GM19193 (cell line): Measurements from ENCODE around the gene HIF3A.

Experiments
- POLR2A ChIP-seq: IDR thresholded peaks from 4 replicates; pipeline ENCODE4 v1.6.1; 2011; ENCODE audit not compliant: insufficient read depth, insufficient read length; ENCODE audit errors: extremely low read depth

Gene HIF3A

DNA sequence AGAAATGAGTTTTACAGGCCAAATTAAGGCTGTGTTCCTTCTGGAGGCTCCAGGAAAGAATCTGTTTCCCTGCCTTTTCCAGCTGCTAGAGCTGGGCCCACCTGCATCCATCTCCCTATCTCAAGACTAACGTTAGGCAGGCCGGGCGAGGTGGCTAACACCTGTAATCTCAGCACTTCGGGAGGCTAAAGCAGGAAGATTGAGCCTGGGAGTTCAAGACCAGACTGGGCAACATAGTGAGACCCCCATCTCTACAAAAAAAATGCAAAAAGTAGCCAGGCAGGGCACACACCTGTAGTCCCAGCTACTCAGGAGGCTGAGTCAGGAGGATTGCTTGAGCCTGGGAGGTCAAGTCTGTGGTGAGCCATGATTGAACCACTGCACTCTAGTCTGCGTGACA, 14.6 kb downstream of the HIF3A start:
- no peak for TF ChIP-seq POLR2A

DNA sequence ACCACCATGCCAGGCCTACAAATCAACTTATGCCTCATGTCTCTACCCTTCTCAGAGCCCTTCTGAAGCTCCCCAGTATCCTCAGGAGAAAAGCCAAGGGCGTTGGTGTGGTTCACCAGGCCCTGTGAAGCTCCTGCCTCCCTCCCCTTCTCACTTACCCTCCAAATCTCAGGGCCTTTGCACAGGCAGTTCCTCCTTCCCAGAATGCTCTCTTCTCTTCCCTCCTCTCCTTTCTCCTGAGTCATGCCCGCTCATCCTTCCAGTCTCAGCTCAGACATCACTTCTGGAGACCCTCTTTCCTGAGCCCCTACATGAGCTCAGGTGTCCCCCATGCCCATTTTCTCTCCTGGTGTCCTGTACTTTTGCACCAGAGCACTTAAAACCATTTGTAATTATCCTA, 20.5 kb downstream of the HIF3A start:
- no peak for TF ChIP-seq POLR2A

DNA sequence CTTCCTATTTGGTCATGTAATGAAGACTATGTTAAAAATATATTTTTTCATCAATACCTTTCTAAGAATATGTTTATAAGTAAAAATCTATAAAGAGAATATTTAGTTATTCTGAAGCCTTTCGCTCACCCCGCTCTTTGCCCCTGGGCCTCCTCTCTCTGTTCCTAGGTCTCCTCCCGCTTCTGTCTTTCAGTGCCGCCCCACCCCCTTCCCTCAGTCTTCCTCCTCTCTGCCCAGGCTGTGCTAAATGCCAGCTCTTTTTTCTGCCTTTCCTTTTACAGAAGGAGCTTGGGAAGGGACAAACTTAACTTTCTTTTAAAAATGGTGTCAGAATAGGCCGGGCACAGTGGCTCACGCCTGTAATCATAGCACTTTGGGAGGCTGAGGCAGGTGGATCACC, 22.8 kb downstream of the HIF3A start:
- TF ChIP-seq POLR2A: no peak

DNA sequence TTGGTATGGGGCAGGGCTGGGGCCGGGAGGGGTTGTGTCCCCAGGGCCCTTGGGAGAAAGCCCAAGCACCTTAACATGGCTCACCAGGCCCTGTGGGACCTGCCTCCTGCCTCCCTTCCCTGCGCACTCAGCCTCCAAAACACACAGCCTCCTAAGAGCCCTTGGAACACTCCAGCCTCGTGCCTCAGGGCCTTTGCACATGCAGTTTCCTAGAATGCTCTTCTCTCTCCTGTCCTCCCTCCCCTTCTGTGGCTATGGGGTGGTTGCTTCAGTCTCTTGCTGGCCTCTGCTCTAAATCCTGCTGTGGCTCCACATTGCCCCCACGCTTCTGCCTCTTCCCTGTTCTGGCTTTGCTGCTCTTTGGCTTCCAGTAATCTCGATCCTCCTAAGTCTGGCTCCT, 23.7 kb downstream of the HIF3A start:
- TF ChIP-seq POLR2A: no peak

DNA sequence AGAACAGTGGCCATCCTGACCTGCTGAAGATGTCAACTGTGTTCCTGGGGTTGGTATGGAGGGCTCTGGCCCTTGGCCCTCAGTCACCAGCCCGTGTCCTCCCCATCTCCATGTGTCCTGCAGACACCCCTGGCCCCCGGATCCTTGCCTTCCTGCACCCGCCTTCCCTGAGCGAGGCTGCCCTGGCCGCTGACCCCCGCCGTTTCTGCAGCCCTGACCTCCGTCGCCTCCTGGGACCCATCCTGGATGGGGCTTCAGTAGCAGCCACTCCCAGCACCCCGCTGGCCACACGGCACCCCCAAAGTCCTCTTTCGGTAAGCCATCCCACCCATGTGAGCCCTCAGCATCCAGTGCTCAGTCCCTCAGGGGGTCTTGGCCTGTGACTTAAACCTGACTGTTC, 24.8 kb downstream of the HIF3A start:
- TF ChIP-seq POLR2A: no peak

DNA sequence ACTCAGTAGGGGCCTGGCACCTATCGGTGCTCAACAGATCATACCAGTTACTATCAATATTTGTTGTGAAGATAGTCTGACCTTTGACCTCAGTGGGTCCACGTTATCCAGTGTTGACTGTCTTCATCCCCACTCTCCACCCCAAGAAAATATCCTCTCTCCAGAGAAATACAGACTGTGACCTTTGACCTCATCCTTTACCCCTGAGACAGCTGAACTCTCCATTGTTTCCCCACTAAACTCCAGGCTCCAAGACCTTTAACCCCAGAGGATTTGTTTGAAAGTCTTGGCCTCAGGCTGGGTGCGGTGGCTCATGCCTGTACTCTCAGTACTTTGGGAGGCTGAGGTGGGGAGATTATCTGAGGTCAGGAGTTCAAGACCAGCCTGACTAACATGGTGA, 27.4 kb downstream of the HIF3A start:
- no peak for TF ChIP-seq POLR2A

DNA sequence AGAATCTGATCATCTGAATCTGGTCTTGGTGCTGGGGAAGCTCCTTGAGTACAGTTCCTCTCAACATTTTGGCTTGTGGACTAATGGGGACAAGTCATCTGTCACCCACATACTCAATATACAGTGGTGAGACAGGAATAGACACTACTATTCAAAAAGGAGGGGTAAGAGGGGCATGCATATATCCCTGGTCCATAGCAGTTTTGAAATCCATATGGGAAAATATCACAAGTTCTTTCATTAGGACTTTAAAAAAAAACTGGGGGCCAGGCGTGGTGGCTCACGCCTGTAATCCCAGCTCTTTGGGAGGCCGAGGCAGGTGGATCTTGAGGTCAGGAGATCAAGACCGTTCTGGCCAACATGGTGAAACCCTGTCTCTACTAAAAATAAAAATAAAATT, 29.8 kb downstream of the HIF3A start:
- TF ChIP-seq POLR2A: no peak

DNA sequence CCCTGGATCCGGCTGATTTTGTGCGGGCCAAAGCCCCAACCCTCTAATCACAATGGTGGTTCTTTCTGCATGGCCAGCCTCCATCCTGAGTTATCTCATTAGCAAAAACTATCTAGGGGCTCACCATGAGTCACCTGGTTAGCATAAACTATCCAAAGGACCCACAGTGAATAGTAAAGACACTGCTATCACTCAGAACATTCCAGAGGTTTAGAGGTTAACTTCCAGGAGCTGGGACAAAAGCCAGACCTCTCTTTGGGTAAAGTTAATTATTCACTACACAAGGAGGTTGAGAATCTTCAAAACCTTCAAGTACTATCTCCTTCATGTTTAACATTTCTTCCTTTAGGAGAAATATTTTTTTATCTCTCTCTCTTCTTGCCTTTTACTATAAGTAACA, 31.2 kb downstream of the HIF3A start:
- no peak for TF ChIP-seq POLR2A

DNA sequence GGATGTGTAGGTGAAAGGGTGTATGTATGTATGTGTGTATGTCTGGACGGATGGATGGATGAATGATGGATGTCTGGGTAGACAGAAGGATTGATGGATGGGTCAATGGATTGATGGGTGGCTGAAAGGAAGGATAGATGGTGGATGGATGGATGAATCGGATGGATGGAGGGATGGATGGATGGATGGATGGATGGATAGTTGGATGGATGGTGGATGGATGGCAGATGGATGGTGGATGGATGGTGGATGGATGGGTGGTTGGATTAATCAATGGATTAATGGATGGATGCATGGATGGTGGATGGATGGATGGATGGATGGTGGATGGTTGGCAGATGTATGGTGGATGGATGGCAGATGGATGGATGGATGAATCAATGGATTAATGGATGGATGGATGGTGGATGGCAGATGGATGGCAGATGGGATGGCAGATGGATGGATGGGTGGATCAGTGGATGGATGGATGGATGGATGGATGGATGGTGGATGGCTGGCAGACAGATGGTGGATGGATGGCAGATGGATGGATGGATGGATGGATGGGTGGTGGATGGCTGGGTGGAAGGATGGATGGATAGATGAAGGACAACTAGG, 33.6 kb downstream of the HIF3A start:
- TF ChIP-seq POLR2A: no peak

DNA sequence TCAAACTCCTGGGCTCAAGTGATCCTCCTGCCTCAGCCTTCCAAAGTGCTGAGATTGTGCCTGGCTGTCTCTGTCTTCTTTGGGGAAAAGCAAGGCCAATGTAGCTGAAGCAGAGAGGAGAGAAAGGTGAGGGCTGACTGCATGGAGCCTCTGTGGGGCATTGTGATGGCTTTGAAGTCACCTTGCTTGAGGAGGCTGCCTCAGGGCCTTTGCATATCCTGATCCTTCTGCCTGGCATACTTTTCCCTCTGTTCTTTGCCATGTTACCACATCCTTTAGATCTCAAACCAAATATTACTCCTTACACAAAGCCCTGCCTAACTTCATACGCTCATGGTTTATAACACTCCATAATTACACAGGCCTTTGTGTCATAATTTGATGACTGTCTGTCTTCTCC, 40.6 kb downstream of the HIF3A start:
- no peak for TF ChIP-seq POLR2A

DNA sequence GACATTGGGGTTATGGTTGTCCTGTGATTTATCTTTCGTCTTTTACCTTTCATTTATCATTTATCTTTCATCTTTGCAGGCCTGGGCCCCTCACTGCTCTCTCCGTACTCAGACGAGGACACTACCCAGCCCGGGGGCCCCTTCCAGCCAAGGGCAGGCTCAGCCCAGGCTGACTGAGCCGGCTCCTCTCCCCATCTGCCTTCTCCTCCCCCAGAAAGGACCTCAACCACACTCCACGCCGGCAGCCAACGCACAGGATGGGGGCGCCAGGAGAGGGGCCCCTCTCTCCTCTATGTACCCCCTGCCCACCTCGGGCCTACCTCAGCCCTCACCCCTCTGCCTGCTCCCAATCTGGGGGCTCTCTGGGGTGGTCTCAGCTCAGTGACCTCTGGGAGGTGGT, 42.6 kb downstream of the HIF3A start:
- no peak for TF ChIP-seq POLR2A

DNA sequence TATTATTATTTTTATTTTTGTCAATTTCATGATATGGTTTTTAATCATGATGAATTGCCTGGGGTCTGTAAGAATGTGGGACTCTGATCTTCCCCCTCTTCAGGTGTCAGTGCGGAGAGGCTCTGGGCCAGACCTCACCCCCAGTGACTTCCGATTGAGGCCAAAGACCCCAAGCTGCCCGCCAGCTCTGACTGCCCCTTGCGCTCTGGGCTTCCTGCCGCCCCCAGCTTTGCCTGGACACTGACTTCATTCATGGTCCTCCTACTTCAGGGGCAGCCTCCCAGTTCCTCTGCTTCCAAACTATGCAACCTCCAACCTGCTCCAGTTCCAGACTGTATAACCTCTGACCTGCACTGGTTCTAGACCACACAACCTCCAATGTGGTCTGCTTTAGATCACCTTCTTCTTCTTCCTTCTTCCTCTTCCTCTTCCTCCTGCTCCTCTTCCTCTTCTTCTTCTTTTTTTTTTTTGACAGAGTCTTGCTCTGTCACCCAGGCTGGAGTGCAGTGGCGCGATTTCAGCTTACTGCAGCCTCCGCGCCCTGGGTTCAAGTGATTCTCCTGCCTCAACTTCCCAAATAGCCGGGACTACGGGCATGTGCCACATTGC, 43.3 kb downstream of the HIF3A start:
- TF ChIP-seq POLR2A: no peak

DNA sequence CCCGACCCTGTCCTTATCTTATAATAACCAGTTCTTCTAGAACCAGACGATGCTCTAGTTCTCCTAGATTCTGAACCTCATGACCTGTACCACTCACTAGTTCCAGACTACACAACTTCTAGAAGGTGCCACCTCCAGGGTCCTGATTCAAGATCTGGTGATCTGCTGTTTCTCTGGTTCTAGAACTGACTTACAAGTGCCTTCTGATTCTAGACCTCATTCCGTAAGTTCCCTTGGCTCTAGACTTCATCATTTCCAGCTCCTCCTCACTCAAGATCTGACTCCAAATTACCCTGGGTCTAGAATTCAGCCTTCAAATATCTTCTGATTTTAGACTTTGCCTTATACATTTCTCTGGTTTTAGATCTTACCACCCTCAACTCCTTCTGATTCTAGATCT, 45.1 kb downstream of the HIF3A start:
- TF ChIP-seq POLR2A: no peak

DNA sequence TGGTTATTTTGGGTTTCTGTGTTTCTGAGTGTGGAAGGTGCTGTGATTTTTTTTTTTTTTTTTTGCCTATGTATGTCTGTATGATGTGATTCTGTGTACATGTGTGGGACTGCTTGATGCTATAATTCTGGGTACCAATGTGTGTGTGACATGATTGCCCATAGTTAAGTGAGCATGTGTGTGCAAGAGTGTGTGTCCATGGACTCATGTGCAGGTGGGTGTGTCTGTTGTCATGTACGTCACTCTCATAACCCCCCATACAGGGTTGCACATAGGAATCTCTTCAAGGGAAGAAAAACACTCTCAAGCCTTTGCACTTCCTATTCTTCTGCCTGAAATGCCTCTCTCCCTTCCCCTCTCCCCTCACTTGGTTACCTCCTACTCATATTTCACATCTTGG, 47.5 kb downstream of the HIF3A start:
- no peak for TF ChIP-seq POLR2A

DNA sequence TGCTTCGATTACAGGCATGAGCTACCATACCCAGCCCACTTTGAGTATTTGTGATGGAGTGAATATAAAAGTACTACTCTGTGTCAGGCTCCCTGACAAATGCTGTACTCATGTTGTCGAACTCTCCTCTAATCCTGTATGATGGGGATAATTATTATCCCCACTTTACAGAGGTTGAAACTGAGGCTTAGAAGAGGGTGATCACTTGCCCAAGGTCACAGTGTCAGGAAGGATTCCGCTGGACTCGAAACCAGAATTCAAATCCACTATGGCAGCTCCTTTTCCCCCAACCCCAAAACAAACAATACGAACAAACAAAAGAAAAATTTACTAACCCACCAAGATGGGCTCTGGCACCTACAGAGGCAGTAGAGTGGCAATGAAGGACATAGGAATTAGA, 48.3 kb downstream of the HIF3A start:
- no peak for TF ChIP-seq POLR2A

DNA sequence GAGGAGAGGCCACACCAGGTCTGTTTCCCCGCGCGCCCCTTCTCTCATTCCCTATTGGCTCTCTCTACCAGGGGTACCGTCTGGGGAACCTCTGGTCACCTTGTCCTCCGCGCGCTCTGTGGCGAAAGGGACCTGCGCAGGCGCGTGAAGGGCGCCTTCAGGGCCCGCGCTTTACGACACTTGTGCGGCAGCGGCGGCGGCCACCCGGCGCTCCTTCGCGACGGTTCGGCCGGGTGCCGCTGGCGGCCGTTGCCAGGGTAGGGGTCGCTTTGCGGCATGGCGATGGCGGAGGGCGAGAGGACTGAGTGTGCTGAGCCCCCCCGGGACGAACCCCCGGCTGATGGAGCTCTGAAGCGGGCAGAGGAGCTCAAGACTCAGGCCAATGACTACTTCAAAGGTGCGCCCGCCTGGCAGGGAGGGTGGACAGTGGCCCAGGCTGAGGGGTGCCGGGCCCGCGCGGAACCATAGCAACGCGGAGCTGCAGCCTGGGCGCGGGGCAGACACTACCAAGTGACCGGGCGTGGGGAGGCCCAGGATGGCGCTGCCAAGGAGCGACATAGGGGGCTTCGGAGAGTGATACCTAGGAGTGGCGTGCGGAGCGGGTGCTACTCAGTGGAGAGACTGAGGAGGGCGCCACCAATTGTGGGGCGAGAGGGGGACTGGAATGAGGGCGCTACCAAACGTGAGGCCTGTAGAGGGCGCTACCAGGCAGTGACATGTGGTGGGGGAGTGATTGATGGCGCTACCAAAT, 50.2 kb downstream of the HIF3A start, which contains the start of gene PPP5C:
PPP5C (plus strand) TSS at position 267 of the 751 bp plus-strand sequence; CDS start at position 277, 10 bp downstream.
- TF ChIP-seq POLR2A: peak; percentile 80
